HEK293 (cell line): ENCODE measurements around the gene FOXP3.

Source experiments
- CTCF ChIA-PET: fragments of 350-600 bp; formaldehyde crosslinking; extraction: SDS; loops from one replicate; lab custom pipeline; 2021; ENCODE audit warnings: antibody characterized with exemption; lab: Yijun Ruan, JAX
- POLR2A ChIA-PET: fragments of 300-600 bp; formaldehyde crosslinking; extraction: SDS; loops from one replicate; lab custom pipeline; 2020; ENCODE audit warnings: antibody characterized with exemption, inconsistent platforms; lab: Yijun Ruan, JAX
- H3K27ac ChIP-seq: fragments of 200-500 bp; sonication (Bioruptor generic); 2 replicates; pipeline ENCODE4 v1.5.1; 2014; ENCODE audit warnings: low read depth, low read length, control low read depth, inconsistent platforms; ENCODE audit errors: extremely low read depth
- H3K36me3 ChIP-seq, 2 experiments: fragments of 200-500 bp in 1 of 2; sonication (Bioruptor generic) in 1 of 2; 1 replicate in 1 of 2; 2 replicates in 1 of 2; pipeline ENCODE4 v1.5.1; 2014 to 2017; ENCODE audit warnings: inconsistent platforms in 2 of 2, low read length in 2 of 2; ENCODE audit not compliant: control insufficient read depth in 2 of 2, insufficient read depth in 1 of 2
- H3K4me1 ChIP-seq: fragments of 200-500 bp; sonication (Bioruptor generic); 2 replicates; pipeline ENCODE4 v1.5.1; 2014; ENCODE audit warnings: mild to moderate bottlenecking, low read length, inconsistent platforms; ENCODE audit not compliant: control insufficient read depth, insufficient read depth
- H3K4me3 ChIP-seq: 2 replicates; pipeline ENCODE4 v1.5.1; 2011; ENCODE audit warnings: low read depth, mild to moderate bottlenecking, control low read depth, low read length, moderate library complexity
- H3K9me3 ChIP-seq: fragments of 200-500 bp; sonication (Bioruptor generic); 2 replicates; pipeline ENCODE4 v1.5.1; 2014; ENCODE audit warnings: low read depth, low read length, inconsistent platforms; ENCODE audit not compliant: control insufficient read depth, insufficient read depth
- EGR2 ChIP-seq: fragments of 450-650 bp; formaldehyde crosslinking; IDR thresholded peaks from 2 replicates; pipeline ENCODE4 v1.5.1; 2016; ENCODE audit warnings: low read depth, missing biosample characterization, missing genetic modification characterization
- GLIS1 ChIP-seq: fragments of 450-650 bp; formaldehyde crosslinking; IDR thresholded peaks from 2 replicates; pipeline ENCODE4 v1.5.1; 2016; ENCODE audit warnings: missing biosample characterization, missing genetic modification characterization
- OSR2 ChIP-seq: fragments of 450-650 bp; formaldehyde crosslinking; IDR thresholded peaks from 2 replicates; pipeline ENCODE4 v1.5.1; 2016; ENCODE audit warnings: missing biosample characterization, missing genetic modification characterization
- TCF7L2 ChIP-seq: IDR thresholded peaks from 2 replicates; pipeline ENCODE4 v1.6.1; 2011; ENCODE audit warnings: low read depth, mild to moderate bottlenecking, inconsistent platforms, low read length, moderate library complexity, borderline replicate concordance
- YY2 ChIP-seq: fragments of 450-650 bp; formaldehyde crosslinking; IDR thresholded peaks from 2 replicates; pipeline ENCODE4 v1.5.1; 2016; ENCODE audit warnings: missing biosample characterization, missing genetic modification characterization
- ZNF133 ChIP-seq: fragments of 450-650 bp; formaldehyde crosslinking; IDR thresholded peaks from 2 replicates; pipeline ENCODE4 v1.5.1; 2016; ENCODE audit warnings: missing biosample characterization, missing genetic modification characterization
- ZNF274 ChIP-seq, 2 experiments: fragments of 200-500 bp in 1 of 2; fragments of 450-650 bp in 1 of 2; sonication (Bioruptor generic) in 1 of 2; formaldehyde crosslinking in 1 of 2; IDR thresholded peaks; 2 replicates each; pipeline versions ENCODE4 v1.5.1 to v1.6.1; 2014 to 2016; ENCODE audit warnings: borderline replicate concordance in 1 of 2, inconsistent platforms in 1 of 2, low read length in 1 of 2, missing biosample characterization in 1 of 2, missing genetic modification characterization in 1 of 2
- ZNF37A ChIP-seq: fragments of 450-650 bp; IDR thresholded peaks from 2 replicates; pipeline ENCODE4 v1.5.1; 2018; ENCODE audit warnings: missing biosample characterization, missing genetic modification characterization
- ZNF521 ChIP-seq: fragments of 450-650 bp; formaldehyde crosslinking; IDR thresholded peaks from 2 replicates; pipeline ENCODE4 v1.5.1; 2017; ENCODE audit warnings: missing biosample characterization, mild to moderate bottlenecking, missing genetic modification characterization
- ZNF596 ChIP-seq: fragments of 450-650 bp; IDR thresholded peaks from 2 replicates; pipeline ENCODE4 v1.5.0; 2018; ENCODE audit warnings: missing biosample characterization, mild to moderate bottlenecking, missing genetic modification characterization, moderate library complexity
- ZNF747 ChIP-seq: fragments of 450-650 bp; formaldehyde crosslinking; IDR thresholded peaks from 2 replicates; pipeline ENCODE4 v1.5.1; 2016; ENCODE audit warnings: missing biosample characterization, missing genetic modification characterization
- ZNF843 ChIP-seq: fragments of 450-650 bp; formaldehyde crosslinking; IDR thresholded peaks from 2 replicates; pipeline ENCODE4 v1.5.1; 2016; ENCODE audit warnings: missing biosample characterization, missing genetic modification characterization
- TF ChIP-seq, protein P1 (sequence below): fragments of 450-650 bp; formaldehyde crosslinking; IDR thresholded peaks from 2 replicates; pipeline ENCODE4 v1.5.1; 2016; ENCODE audit warnings: missing biosample characterization, missing genetic modification characterization
- TF ChIP-seq, protein P2 (sequence below): fragments of 450-650 bp; formaldehyde crosslinking; IDR thresholded peaks from 2 replicates; pipeline ENCODE4 v1.5.1; 2016; ENCODE audit warnings: missing biosample characterization, missing genetic modification characterization, low read depth
- TF ChIP-seq, protein P3 (sequence below): fragments of 450-650 bp; formaldehyde crosslinking; IDR thresholded peaks from 2 replicates; pipeline ENCODE4 v1.5.1; 2016; ENCODE audit warnings: missing biosample characterization, missing genetic modification characterization
- TF ChIP-seq, protein P4 (sequence below): fragments of 450-650 bp; formaldehyde crosslinking; IDR thresholded peaks from 2 replicates; pipeline ENCODE4 v1.5.1; 2016; ENCODE audit warnings: missing biosample characterization, missing genetic modification characterization
- TF ChIP-seq, protein P5 (sequence below): IDR thresholded peaks from 2 replicates; pipeline ENCODE4 v1.6.1; 2011; ENCODE audit warnings: mild to moderate bottlenecking, low read depth, low read length, borderline replicate concordance
- TF ChIP-seq, protein P6 (sequence below): fragments of 450-650 bp; formaldehyde crosslinking; IDR thresholded peaks from 2 replicates; pipeline ENCODE4 v1.5.0; 2017; ENCODE audit warnings: missing biosample characterization, missing genetic modification characterization, borderline replicate concordance
- TF ChIP-seq, protein P7 (sequence below): fragments of 450-650 bp; formaldehyde crosslinking; IDR thresholded peaks from 2 replicates; pipeline ENCODE4 v1.5.1; 2017; ENCODE audit warnings: missing biosample characterization, mild to moderate bottlenecking, missing genetic modification characterization, moderate library complexity

FOXP3 gene

DNA sequence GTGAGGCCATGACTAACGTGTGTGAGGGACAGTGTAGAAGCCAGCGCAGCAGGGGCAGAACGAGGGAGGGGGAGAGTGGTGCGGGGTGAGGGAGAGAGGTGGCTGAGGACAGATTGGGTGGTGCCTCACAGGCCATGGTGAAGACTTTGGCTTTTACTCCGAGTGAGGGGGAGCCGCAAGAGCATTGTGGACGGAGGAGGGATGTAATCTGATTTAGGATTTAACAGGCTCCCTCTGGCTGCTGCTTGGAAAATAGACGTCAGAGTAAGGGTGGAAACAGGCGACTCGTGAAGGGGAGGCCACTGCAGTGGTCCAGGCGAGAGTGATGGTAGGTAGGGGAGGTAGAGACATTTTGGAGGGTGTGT is 18.1 kb upstream of the FOXP3 start (continued):
- TF ChIP-seq, protein P1, sequence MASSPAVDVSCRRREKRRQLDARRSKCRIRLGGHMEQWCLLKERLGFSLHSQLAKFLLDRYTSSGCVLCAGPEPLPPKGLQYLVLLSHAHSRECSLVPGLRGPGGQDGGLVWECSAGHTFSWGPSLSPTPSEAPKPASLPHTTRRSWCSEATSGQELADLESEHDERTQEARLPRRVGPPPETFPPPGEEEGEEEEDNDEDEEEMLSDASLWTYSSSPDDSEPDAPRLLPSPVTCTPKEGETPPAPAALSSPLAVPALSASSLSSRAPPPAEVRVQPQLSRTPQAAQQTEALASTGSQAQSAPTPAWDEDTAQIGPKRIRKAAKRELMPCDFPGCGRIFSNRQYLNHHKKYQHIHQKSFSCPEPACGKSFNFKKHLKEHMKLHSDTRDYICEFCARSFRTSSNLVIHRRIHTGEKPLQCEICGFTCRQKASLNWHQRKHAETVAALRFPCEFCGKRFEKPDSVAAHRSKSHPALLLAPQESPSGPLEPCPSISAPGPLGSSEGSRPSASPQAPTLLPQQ (tag by site-specific recombination): no peak
- TF ChIP-seq, all 188 proteins: peak for 18

DNA sequence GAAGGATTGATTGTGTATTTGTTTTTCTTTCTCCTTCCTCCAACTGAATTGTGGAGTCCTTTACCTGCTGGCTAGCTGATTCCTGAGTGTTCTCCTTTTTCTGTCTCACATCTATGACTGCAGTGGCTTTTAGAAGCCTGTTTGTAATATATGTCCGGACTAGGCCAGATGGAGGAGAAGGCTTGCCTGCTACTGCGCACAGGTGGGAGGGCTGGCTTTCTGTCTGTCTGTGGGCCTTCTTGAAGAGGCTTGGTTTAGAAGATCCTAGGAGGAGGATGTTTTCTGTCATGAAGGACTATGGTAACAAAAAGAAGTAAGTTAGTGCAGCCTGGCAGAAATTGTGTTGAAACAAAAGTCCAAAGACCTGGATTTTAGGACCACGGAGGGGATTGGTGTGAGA is 13.6 kb upstream of the FOXP3 start:
- Histone ChIP-seq H3K36me3 (no peaks in the 10 kb centered on the region), H3K4me1 (no peaks in the 10 kb centered on the region), H3K9me3 (no peaks in the 10 kb centered on the region), H3K27ac (no peak overlapping the region), H3K4me3 (no peak overlapping the region)
- CTCF ChIA-PET: no interaction called here
- POLR2A ChIA-PET: no interaction called here
- TF ChIP-seq TCF7L2 (no peak), ZNF843 (no peak), ZNF747 (no peak), OSR2 (no peak), ZNF596 (tag by site-specific recombination) (no peak), ZNF133 (tag by site-specific recombination) (no peak), YY2 (tag by site-specific recombination) (no peak)
- TF ChIP-seq, protein P2, sequence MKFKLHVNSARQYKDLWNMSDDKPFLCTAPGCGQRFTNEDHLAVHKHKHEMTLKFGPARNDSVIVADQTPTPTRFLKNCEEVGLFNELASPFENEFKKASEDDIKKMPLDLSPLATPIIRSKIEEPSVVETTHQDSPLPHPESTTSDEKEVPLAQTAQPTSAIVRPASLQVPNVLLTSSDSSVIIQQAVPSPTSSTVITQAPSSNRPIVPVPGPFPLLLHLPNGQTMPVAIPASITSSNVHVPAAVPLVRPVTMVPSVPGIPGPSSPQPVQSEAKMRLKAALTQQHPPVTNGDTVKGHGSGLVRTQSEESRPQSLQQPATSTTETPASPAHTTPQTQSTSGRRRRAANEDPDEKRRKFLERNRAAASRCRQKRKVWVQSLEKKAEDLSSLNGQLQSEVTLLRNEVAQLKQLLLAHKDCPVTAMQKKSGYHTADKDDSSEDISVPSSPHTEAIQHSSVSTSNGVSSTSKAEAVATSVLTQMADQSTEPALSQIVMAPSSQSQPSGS (tag by site-specific recombination): no peak
- TF ChIP-seq, protein P3, sequence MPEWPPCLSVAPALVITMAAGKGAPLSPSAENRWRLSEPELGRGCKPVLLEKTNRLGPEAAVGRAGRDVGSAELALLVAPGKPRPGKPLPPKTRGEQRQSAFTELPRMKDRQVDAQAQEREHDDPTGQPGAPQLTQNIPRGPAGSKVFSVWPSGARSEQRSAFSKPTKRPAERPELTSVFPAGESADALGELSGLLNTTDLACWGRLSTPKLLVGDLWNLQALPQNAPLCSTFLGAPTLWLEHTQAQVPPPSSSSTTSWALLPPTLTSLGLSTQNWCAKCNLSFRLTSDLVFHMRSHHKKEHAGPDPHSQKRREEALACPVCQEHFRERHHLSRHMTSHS (tag by site-specific recombination): no peak
- TF ChIP-seq, protein P4, sequence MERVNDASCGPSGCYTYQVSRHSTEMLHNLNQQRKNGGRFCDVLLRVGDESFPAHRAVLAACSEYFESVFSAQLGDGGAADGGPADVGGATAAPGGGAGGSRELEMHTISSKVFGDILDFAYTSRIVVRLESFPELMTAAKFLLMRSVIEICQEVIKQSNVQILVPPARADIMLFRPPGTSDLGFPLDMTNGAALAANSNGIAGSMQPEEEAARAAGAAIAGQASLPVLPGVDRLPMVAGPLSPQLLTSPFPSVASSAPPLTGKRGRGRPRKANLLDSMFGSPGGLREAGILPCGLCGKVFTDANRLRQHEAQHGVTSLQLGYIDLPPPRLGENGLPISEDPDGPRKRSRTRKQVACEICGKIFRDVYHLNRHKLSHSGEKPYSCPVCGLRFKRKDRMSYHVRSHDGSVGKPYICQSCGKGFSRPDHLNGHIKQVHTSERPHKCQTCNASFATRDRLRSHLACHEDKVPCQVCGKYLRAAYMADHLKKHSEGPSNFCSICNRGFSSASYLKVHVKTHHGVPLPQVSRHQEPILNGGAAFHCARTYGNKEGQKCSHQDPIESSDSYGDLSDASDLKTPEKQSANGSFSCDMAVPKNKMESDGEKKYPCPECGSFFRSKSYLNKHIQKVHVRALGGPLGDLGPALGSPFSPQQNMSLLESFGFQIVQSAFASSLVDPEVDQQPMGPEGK: no peak

DNA sequence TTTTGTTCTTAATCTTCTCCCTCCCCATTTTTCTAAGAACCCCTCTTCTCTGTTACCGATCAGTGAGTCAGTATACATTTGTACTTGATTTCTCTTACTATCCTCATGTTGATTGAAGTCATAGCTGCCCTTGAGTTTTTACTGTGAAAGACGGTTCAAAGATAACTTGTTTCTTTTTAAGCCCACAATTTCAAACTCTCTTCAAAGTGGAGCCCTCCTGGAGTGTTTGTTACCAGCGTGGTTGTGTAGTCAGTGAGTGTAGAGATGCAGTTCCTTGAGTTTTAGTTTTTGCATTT is 13.0 kb upstream of the FOXP3 start:
- H3K36me3 ChIP-seq: no peaks in the 10 kb centered on the region
- no peaks in the 10 kb centered on the region for H3K4me1 ChIP-seq
- no peak overlapping the region for H3K27ac ChIP-seq
- H3K4me3 ChIP-seq: no peak overlapping the region
- CTCF ChIA-PET: no interaction called here
- no peaks in the 10 kb centered on the region for H3K9me3 ChIP-seq
- POLR2A ChIA-PET: no interaction called here
- TF ChIP-seq, protein P2 (tag by site-specific recombination): no peak
- TF ChIP-seq EGR2 (tag by site-specific recombination): no peak
- TF ChIP-seq, protein P5, sequence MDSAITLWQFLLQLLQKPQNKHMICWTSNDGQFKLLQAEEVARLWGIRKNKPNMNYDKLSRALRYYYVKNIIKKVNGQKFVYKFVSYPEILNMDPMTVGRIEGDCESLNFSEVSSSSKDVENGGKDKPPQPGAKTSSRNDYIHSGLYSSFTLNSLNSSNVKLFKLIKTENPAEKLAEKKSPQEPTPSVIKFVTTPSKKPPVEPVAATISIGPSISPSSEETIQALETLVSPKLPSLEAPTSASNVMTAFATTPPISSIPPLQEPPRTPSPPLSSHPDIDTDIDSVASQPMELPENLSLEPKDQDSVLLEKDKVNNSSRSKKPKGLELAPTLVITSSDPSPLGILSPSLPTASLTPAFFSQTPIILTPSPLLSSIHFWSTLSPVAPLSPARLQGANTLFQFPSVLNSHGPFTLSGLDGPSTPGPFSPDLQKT: no peak
- TF ChIP-seq, protein P6, sequence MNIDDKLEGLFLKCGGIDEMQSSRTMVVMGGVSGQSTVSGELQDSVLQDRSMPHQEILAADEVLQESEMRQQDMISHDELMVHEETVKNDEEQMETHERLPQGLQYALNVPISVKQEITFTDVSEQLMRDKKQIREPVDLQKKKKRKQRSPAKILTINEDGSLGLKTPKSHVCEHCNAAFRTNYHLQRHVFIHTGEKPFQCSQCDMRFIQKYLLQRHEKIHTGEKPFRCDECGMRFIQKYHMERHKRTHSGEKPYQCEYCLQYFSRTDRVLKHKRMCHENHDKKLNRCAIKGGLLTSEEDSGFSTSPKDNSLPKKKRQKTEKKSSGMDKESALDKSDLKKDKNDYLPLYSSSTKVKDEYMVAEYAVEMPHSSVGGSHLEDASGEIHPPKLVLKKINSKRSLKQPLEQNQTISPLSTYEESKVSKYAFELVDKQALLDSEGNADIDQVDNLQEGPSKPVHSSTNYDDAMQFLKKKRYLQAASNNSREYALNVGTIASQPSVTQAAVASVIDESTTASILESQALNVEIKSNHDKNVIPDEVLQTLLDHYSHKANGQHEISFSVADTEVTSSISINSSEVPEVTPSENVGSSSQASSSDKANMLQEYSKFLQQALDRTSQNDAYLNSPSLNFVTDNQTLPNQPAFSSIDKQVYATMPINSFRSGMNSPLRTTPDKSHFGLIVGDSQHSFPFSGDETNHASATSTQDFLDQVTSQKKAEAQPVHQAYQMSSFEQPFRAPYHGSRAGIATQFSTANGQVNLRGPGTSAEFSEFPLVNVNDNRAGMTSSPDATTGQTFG (tag by site-specific recombination): no peak
- TF ChIP-seq ZNF37A (tag by site-specific recombination): no peak
- TF ChIP-seq ZNF521: no peak
- TF ChIP-seq GLIS1 (tag by site-specific recombination): no peak
- TF ChIP-seq, protein P7, sequence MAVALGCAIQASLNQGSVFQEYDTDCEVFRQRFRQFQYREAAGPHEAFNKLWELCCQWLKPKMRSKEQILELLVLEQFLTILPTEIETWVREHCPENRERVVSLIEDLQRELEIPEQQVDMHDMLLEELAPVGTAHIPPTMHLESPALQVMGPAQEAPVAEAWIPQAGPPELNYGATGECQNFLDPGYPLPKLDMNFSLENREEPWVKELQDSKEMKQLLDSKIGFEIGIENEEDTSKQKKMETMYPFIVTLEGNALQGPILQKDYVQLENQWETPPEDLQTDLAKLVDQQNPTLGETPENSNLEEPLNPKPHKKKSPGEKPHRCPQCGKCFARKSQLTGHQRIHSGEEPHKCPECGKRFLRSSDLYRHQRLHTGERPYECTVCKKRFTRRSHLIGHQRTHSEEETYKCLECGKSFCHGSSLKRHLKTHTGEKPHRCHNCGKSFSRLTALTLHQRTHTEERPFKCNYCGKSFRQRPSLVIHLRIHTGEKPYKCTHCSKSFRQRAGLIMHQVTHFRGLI: no peak
- TF ChIP-seq ZNF274 (IDR thresholded peaks at IDR 0.05; ENCODE audit: low read length): no peak
- TF ChIP-seq ZNF274 (tag by site-specific recombination; IDR thresholded peaks at IDR 0.05; ENCODE audit: borderline replicate concordance): no peak
